DMS153 treated with DMSO at 0.1 percent for 48 hours (cell line): ENCODE results near the gene ERBB3.

Experiments used
- DNase-seq: peaks from one replicate; lab custom pipeline; 2025; ENCODE audit not compliant: unreplicated experiment; lab: John Stamatoyannopoulos, UW

Gene ERBB3

DNA sequence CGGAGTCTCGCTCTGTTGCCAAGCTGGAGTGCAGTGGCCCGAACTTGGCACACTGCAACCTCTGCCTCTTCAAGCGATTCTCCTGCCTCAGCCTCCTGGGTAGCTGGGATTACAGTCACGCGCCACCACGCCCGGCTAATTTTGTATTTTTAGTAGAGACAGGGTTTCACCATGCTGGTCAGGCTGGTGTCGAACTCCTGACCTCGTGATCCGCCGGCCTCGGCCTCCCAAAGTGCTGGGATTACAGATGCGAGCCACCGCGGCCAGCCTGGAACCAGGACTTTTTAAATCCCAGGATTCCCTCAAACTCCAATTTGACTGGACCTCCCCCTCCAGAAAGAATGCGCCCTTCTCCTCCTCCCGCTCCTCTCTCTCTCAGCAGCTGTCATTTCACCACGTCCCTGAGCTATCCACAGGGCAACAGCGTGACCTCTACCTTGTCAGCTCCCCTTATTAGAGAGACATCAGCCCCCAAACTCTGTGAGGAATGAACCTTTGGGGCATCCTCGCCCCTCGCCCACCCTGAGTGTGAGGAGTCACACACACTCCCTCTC, 50.1 kb downstream of the ERBB3 start:
- DNase-seq: no peak

DNA sequence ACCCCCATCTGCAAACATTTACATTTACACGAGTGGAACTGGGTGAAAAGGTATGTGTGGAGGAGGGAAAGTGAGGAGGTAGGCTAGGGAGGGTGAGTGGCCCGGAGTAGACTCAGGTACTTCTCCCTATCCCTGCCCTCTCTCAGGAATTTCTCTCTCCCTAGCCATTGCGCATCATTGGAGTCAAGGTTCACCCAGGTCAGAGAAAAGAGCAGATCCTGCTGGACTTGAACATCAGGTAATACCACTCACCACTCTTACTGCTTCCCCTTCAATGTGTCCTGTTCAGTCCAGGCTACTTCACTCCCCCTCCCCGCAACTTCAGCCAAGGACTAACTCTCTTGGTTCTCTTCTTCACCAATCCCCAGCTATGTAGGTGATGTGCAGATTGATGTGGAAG, 50.9 kb downstream of the ERBB3 start:
- DNase-seq: no peak

DNA sequence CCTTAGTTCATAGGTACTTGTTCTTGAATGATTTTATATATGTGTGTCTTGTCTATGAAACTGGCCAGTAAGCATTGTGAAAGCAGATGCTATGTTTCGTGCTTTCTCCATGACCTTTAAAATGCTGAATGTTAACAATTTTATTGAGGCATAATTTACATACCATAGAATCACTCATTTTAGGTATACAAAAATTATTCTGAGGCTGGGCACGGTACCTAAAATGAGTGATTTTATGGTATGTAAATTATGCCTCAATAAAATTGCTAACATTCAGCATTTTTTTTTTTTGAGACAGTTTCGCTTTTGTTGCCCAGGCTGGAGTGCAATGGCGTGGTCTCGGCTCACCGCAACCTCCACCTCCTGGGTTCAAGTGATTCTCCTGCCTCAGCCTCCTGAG, 54.9 kb downstream of the ERBB3 start:
- no peak for DNase-seq

DNA sequence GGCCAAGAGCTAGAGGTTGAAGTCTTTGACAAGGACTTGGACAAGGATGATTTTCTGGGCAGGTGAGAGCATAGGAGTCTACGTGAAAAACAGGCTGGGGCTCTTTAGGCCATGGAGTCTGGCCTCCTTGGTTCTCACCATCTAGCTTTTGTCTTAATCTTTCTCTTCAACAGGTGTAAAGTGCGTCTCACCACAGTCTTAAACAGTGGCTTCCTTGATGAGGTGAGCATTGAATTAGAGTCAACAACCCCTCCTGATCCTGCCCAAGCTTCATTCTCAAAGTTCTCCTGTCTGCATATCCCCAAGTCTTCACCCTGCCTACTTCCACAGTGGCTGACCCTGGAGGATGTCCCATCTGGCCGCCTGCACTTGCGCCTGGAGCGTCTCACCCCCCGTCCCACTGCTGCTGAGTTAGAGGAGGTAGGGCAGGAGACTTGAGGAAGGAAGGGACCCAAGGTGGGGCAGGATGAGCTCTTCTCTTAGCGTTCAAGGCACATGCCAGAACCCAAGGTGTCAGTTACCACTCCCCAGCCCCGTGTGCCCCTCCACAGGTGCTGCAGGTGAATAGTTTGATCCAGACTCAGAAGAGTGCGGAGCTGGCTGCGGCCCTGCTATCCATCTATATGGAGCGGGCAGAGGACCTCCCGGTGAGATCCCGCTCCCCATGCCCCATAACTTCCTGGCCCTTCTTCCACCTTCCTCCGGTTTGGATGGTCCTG, 58.0 kb downstream of the ERBB3 start:
- DNase-seq: no peak

DNA sequence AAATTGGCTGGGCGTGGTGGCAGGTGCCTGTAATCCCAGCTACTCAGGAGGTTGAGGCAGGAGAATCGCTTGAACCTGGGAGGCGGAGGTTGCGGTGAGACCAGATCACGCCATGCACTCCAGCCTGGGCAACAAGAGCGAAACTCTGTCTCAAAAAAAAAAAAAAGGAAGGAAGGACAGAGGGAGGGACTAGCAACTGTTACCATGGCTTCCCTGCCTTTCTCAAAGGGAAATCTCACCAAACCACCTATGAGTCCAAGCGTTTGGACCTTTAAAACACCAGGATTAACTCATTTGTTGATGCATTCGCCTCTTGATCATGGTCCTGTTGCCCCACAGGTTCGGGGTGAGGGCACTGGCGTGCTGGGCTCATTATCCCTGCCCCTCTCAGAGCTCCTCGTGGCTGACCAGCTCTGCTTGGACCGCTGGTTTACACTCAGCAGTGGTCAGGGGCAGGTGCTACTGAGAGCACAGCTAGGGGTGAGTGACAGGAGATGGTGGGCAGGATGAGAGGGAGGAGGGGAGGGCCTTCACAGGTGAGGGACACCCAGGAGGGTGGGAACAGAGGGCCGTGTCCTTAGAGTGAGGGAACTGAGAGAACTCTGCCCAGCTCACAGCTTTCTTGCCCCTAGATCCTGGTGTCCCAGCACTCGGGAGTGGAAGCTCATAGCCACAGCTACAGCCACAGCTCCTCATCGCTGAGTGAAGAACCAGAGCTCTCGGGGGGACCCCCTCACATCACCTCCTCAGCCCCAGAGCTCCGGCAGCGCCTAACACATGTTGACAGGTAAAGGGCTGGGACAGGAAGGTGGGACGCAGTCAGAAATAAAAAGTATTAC, 62.2 kb downstream of the ERBB3 start:
- DNase-seq: no peak

DNA sequence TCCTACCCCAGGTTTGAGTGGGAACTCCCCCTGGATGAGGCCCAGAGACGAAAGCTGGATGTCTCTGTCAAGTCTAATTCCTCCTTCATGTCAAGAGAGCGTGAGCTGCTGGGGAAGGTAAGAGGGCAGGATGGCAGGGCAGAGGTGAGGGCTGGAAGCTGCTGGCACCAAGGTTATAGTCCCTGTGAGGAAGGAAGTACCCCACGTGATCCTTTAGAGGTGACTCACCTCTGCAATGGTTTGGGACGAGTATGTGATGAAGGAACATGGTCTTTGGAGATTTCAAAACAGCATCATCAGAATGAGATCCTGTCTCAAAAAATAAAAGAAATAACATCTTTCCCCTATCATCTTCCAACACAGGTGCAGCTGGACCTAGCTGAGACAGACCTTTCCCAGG, 63.3 kb downstream of the ERBB3 start:
- no peak for DNase-seq

DNA sequence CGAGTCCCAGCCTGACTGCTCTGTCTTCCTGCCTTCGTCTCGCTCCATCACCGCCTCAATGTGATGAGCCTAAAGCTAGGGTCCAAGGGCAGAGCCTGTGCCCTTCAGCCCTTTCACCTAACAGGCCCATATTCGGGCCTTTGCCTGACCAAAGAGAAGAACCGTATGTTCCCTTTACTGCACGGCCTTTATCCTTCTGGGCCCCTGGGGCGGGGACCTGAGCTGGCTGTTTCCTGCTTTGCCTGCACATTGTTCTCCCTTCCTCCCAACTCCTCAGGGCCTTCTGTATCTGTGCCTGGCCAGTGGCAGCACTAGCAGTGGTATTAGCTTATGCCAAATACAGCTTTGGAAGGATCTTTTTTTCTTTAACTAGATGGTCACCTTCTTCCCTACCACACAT, 63.9 kb downstream of the ERBB3 start:
- DNase-seq: no peak

DNA sequence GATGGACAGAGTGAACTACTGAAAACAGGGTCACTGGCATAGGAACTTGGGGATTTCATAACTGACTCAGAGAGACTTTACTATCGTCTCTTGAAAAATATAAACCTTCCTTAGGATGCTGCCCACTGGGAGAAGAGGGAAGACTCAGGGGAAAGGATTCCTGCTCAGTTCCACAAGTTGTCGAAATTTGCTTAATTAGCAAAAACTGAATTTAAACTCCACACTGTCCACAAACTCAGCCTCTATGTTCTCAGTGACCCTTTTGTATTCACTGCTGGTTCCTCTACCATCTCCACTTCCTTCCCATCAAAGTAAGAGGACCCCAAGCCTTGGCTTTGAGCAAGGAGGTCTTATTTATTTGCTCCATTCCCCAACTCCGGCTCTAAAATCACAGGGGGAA, 65.3 kb downstream of the ERBB3 start:
- DNase-seq: no peak

DNA sequence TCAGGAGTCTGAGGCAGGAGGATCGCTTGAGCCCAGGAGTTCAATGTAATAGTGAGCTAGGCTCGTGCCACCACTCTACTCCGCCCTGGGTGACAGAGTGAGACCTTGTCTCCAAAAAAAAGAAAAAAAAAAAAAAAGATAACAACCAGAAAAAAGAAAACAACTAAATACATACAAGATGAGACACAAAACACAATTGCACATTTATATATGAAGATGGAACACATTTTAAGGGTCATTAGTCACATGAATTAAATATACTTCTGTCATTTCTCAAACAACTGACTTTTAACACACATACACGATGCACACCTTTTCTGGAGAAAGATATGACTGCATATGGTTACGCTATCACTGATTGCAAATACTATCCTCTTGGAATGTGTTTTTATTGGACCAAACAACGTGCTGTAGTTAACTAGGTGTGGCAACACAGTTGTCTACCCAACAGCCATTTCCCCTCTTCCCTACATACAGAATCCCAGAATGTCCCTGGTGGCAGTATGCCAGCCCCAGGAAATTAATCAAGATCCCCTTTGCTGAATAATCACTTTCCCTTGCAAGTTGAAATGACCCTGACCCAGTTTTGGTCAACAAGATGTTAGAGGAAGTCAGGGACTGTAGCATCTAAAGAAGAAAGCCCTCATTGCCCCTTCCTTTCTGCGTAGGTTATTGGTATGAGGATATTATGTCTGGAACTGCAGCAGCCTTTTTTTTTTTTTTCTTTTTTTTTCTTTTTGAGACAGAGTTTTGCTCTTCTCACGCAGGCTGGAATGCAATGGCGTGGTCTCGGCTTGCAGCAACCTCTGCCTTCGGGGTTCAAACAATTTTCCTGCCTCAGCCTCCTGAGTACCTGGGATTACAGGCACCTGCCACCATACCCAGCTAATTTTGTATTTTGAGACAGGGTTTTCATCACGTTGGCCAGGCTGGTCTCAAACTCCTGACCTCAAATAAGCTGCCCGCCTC, 66.8 kb downstream of the ERBB3 start:
- DNase-seq: no peak

DNA sequence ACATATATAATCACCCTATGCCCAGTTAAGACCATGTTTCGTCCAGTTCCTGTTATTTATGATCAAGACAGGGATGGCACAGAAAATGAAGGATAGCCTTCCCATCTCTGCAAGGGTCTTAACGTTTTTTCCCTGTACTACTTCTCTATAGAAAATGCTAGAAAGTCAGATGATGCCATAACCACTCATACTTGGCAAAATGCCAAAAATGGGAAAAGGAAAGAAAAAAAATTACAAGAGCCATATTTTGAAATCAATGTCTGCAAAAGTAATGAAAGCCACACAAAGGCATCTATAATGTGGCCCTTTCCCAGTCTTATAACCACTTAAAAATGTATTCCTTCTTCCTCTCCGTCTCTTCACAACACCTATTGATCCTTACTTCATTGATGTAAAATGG, 70.6 kb downstream of the ERBB3 start:
- no peak for DNase-seq

DNA sequence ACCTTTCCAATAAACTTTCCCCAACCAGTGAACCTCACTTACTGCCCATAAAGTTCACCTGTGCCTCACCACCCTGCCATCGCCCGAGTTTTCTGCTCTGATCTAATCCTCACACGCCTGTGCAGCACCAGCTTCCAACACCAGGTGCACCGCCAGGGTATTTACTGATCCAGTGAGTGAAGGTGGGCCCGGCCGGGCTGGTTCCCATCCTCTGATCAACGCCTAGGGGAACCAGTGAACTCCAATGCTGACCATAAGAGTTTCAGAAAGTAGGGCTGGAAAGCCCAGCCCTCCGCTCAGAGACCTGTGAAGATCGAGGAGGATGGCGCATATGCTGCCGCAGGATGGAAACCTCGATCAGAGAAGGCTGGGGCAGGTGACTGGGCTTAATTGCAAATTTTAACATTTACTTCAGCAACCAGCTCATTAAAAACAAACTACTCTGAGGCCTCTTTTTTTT, 71.7 kb downstream of the ERBB3 start:
- DNase-seq: peak; percentile 57

DNA sequence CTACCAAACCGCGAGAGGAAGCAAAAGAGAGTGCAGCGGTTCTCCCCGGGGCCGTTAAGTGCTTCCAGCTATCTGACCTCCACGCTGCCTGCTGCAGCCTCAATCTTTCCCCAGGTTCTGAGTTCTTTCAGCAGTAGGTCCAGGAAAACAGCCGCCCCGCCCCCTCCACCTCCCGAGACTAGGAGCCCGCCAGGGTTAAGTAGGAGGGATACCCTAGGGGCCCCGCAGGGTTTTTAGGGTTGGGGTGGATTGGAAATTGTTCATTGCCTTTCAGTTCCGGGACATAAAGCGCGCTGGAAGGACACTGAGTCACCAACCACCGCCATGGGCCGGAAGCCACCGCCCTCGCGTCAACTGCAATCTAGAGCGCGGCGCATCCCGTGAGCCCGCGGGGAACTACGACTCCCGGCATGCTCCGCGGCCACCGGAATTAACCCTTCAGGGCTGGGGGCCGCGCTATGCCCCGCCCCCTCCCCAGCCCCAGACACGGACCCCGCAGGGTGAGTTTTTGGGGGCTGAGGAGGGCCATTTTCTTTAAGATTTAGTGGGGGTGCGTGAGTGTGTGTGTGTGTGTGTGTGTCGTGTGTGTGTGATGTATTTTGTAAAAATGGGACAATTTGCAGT, 72.3 kb downstream of the ERBB3 start, which contains the start of gene MYL6B:
TSS of gene MYL6B (plus strand) at position 456 of the 624 bp plus-strand sequence. CDS start 1,332 bp downstream, outside the sequence.
- peak; percentile 90 for DNase-seq
